ENCODE results near the gene C2CD2L. TPM values are rescaled to one million over a fixed set of nuclear protein-coding genes. Genes with fewer than 3 reads are reported as not detected.

Gene C2CD2L
- total and polyA plus RNA-seq, 10 of the 15 experiments (the other 5 are each of a cell fraction or from before 2014, with no cell fraction given) = 0.21 to 9.6 (median 5.1) TPM

DNA sequence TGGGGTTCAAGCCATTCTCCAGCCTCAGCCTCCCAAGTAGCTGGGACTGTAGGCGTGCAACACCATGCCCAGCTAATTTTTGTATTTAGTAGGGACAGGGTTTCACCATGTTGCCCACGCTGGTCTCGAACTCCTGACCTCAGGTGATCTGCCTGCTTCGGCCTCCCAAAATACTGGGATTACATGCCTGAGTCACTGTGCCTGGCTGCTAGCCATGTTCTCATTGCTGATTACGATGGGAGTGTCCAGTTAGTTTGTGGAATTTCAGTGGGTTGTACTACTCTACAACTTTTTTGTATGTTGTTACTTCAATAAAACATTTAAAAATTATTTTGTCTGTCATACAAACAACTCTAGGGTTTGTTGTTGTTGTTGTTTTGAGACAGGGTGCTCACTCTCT is 44.4 kb upstream of the C2CD2L start:
- FAIRE-seq (no peak), ATAC-seq (no peak), DNase-seq (ENCODE audit: low read depth, low spot score) (no peak)
- POLR2A ChIA-PET = interaction anchor here (0.6 kb wide), 2 partner anchors 22 to 364 kb away, joined by 3 to 5 read pairs; no protein-coding TSS in a partner anchor
- BruUV-seq (replicated peaks) = no TSS peak
- no peak overlapping the region for H3K4me3 ChIP-seq
- 84% methylated on average over 5 of the region's 5 CpGs for WGBS (ENCODE audit: insufficient coverage, insufficient replicate concordance, low lambda C conversion rate, missing lambda C conversion rate)
- no peak overlapping the region for H3K9ac ChIP-seq (ENCODE audit: control insufficient read depth, insufficient read depth, low read length)
- no peaks in the 10 kb centered on the region for H3K27me3 ChIP-seq (replicated peaks in 1 of 2; ENCODE audit: control insufficient read depth in 2 of 2, insufficient read depth in 2 of 2, low read length in 1 of 2)
- RAD21 ChIA-PET (ENCODE audit: unreplicated experiment) = no interaction called here
- H3K36me3 ChIP-seq (ENCODE audit: control insufficient read depth in 2 of 2, insufficient read depth in 2 of 2, low read length in 1 of 2) = no peaks in the 10 kb centered on the region
- CTCF ChIA-PET = interaction anchor here (0.6 to 2.9 kb wide), 6 partner anchors 33 to 275 kb away, joined by 3 to 10 read pairs (median 4); no protein-coding TSS in a partner anchor
- no peaks in the 10 kb centered on the region for H3K9me3 ChIP-seq (replicated peaks; ENCODE audit: control insufficient read depth, insufficient read depth, low read length)
- in situ Hi-C loops (cut with MboI) = no loop called here
- SMC1A ChIA-PET (ENCODE audit: uncharacterized antibody, unreplicated experiment) = interaction anchor here (1.2 kb wide), 1 partner anchor 109 kb away, joined by 3 read pairs; no protein-coding TSS in a partner anchor
- no peak overlapping the region for H3K27ac ChIP-seq (ENCODE audit: control insufficient read depth, insufficient read depth)
- intact Hi-C loops (cut with micrococcal nuclease; ENCODE audit: unreplicated experiment) = no loop called here
- TF ChIP-seq PAX8 (IDR thresholded peaks at IDR 0.05) (no peak), ESRRA (IDR thresholded peaks at IDR 0.05; ENCODE audit: low read length) (no peak), IRF3 (IDR thresholded peaks at IDR 0.05) (no peak), TCF7 (IDR thresholded peaks at IDR 0.05; ENCODE audit: borderline replicate concordance) (no peak), EP300 (IDR thresholded peaks at IDR 0.05; ENCODE audit: borderline replicate concordance in 1 of 2, control insufficient read depth in 1 of 2, low read depth in 2 of 2, low read length in 2 of 2) (no peak), SUZ12 (IDR thresholded peaks at IDR 0.05; ENCODE audit: unreplicated experiment) (no peak), POLR2AphosphoS5 (IDR thresholded peaks at IDR 0.05; ENCODE audit: low read length) (no peak), ZNF24 (IDR thresholded peaks at IDR 0.05) (no peak), SIX5 (IDR thresholded peaks at IDR 0.05; ENCODE audit: low read depth, low read length, severe bottlenecking) (no peak), KDM1A (IDR thresholded peaks at IDR 0.05; ENCODE audit: borderline replicate concordance) (no peak), RAD21 (IDR thresholded peaks at IDR 0.05; ENCODE audit: insufficient read depth, low read depth, low read length) (no peak), CREM (IDR thresholded peaks at IDR 0.05; ENCODE audit: low read depth) (no peak), ZZZ3 (IDR thresholded peaks at IDR 0.05; ENCODE audit: control insufficient read depth, insufficient read length, low read depth) (no peak), MTA3 (IDR thresholded peaks at IDR 0.05; ENCODE audit: borderline replicate concordance, low read length) (no peak), NFIC (IDR thresholded peaks at IDR 0.05; ENCODE audit: low read depth, low read length) (no peak), RFX5 (IDR thresholded peaks at IDR 0.05; ENCODE audit: low read depth, low read length) (no peak), ZNF207 (IDR thresholded peaks at IDR 0.05; ENCODE audit: borderline replicate concordance) (no peak)
- TF ChIP-seq, protein P1, sequence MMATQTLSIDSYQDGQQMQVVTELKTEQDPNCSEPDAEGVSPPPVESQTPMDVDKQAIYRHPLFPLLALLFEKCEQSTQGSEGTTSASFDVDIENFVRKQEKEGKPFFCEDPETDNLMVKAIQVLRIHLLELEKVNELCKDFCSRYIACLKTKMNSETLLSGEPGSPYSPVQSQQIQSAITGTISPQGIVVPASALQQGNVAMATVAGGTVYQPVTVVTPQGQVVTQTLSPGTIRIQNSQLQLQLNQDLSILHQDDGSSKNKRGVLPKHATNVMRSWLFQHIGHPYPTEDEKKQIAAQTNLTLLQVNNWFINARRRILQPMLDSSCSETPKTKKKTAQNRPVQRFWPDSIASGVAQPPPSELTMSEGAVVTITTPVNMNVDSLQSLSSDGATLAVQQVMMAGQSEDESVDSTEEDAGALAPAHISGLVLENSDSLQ (IDR thresholded peaks at IDR 0.05) = no peak
- TF ChIP-seq, protein P2, sequence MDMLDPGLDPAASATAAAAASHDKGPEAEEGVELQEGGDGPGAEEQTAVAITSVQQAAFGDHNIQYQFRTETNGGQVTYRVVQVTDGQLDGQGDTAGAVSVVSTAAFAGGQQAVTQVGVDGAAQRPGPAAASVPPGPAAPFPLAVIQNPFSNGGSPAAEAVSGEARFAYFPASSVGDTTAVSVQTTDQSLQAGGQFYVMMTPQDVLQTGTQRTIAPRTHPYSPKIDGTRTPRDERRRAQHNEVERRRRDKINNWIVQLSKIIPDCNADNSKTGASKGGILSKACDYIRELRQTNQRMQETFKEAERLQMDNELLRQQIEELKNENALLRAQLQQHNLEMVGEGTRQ (IDR thresholded peaks at IDR 0.05; ENCODE audit: borderline replicate concordance, low read depth, low read length) = no peak
- TF ChIP-seq, protein P3, sequence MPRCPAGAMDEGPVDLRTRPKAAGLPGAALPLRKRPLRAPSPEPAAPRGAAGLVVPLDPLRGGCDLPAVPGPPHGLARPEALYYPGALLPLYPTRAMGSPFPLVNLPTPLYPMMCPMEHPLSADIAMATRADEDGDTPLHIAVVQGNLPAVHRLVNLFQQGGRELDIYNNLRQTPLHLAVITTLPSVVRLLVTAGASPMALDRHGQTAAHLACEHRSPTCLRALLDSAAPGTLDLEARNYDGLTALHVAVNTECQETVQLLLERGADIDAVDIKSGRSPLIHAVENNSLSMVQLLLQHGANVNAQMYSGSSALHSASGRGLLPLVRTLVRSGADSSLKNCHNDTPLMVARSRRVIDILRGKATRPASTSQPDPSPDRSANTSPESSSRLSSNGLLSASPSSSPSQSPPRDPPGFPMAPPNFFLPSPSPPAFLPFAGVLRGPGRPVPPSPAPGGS (IDR thresholded peaks at IDR 0.05; ENCODE audit: borderline replicate concordance, insufficient read depth, low read depth, low read length, poor library complexity, severe bottlenecking) = no peak
- H3K4me1 ChIP-seq (ENCODE audit: control insufficient read depth, insufficient read depth, low read length) = no peaks in the 10 kb centered on the region; the same call in 1 of the 2 replicates
- no peaks in the 10 kb centered on the region for H4K20me1 ChIP-seq (ENCODE audit: control insufficient read depth, insufficient read depth)
- peaks cover 7% of the 10 kb centered on the region for H3K79me2 ChIP-seq (ENCODE audit: control insufficient read depth, insufficient read depth, low read length)
- H2AFZ ChIP-seq (ENCODE audit: control insufficient read depth, low read depth, low read length) = no peak overlapping the region
- no peak overlapping the region for H3K4me2 ChIP-seq (ENCODE audit: control insufficient read depth, insufficient read depth)
